ENCODE results near the gene UBE2E2. TPM values are rescaled to one million over a fixed set of nuclear protein-coding genes. Genes with fewer than 3 reads are reported as not detected.
A peak's percentile ranks its signal among the peaks of the same experiment; 100 is the strongest.

UBE2E2 gene
- total and polyA plus RNA-seq, 2 experiments from 2014 or later = 29.0 to 75.4 TPM

DNA sequence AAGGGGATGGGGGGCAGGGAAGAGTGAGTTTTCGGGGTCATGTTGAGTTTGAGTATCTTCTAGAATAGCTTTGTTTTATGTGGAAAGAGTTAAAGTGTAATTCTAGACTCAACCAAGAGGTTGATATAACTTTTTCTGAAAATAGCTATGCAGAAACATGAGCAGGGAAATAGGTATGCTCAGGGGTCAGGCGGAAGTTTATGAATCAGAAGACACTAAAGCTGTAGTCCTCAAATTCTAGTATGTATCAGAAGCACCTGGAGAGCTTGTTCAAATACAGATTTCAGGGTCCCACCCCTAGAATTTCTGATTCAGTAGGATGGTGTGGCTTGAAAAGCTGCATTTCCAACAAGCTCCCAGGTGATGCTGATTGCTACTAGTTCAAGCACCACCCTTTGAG is 37.6 kb upstream of the UBE2E2 start:
- no peaks in the 10 kb centered on the region for H3K9me3 ChIP-seq (ENCODE audit: low read depth)
- TF ChIP-seq EZH2 (IDR thresholded peaks at IDR 0.05; ENCODE audit: insufficient read depth, poor library complexity, severe bottlenecking) = no peak
- TF ChIP-seq EZH2phosphoT487 (IDR thresholded peaks at IDR 0.05; ENCODE audit: insufficient read depth, low read depth) = no peak
- WGBS, 2 experiments (ENCODE audit: low coverage in 1 of 2, low lambda C conversion rate in 2 of 2, missing lambda C conversion rate in 2 of 2) = 66 to 67% methylated on average over 2 of the region's 2 CpGs
- no peak overlapping the region for H3K27ac ChIP-seq
- no peaks in the 10 kb centered on the region for H3K4me1 ChIP-seq (ENCODE audit: insufficient read depth)
- no peaks in the 10 kb centered on the region for H3K9me2 ChIP-seq (ENCODE audit: insufficient read depth)
- H3K79me2 ChIP-seq (ENCODE audit: insufficient read depth) = no peaks in the 10 kb centered on the region
- H2AFZ ChIP-seq = no peak overlapping the region
- H4K20me1 ChIP-seq (ENCODE audit: insufficient read depth) = no peaks in the 10 kb centered on the region
- H3K36me3 ChIP-seq (ENCODE audit: low read depth) = no peaks in the 10 kb centered on the region
- DNase-seq = no peak
- no peak overlapping the region for H3K4me3 ChIP-seq
- H3K27me3 ChIP-seq (replicated peaks; ENCODE audit: insufficient read depth) = 0 out of 2 replicates have a peak, but pooled peaks cover 9% of the 10 kb centered on the region
- no peak overlapping the region for H3K9ac ChIP-seq
- in situ Hi-C loops (cut with MboI) = no loop called here
- H3K4me2 ChIP-seq (ENCODE audit: unreplicated experiment) = no peak overlapping the region
- H3F3A ChIP-seq (ENCODE audit: insufficient read depth) = no peaks in the 10 kb centered on the region

- Histone ChIP-seq H4K20me1 (ENCODE audit: insufficient read depth) (no peaks in the 10 kb centered on the region), H3F3A (ENCODE audit: insufficient read depth) (no peaks in the 10 kb centered on the region), H3K36me3 (ENCODE audit: low read depth) (no peaks in the 10 kb centered on the region), H3K27ac (no peak overlapping the region), H3K9me3 (ENCODE audit: low read depth) (no peaks in the 10 kb centered on the region), H3K4me2 (ENCODE audit: unreplicated experiment) (no peak overlapping the region), H3K4me1 (ENCODE audit: insufficient read depth) (no peaks in the 10 kb centered on the region), H3K79me2 (ENCODE audit: insufficient read depth) (no peaks in the 10 kb centered on the region), H3K4me3 (no peak overlapping the region), H3K9me2 (ENCODE audit: insufficient read depth) (no peaks in the 10 kb centered on the region), H3K9ac (no peak overlapping the region), H2AFZ (no peak overlapping the region), H3K27me3 (replicated peaks; ENCODE audit: insufficient read depth) (0 out of 2 replicates have a peak, but pooled peaks cover 9% of the 10 kb centered on the region)
- no peak for DNase-seq
- in situ Hi-C loops (cut with MboI) = no loop called here
- TF ChIP-seq EZH2phosphoT487 (IDR thresholded peaks at IDR 0.05; ENCODE audit: insufficient read depth, low read depth) (no peak), EZH2 (IDR thresholded peaks at IDR 0.05; ENCODE audit: insufficient read depth, poor library complexity, severe bottlenecking) (no peak)
- 82 to 86% methylated on average over 3 of the region's 3 CpGs for WGBS, 2 experiments (ENCODE audit: low coverage in 1 of 2, low lambda C conversion rate in 2 of 2, missing lambda C conversion rate in 2 of 2)
Observed at GRCh38 chr3:23166276-23166675, 36.9 kb upstream of the UBE2E2 start.

- no peaks in the 10 kb centered on the region for H3K9me3 ChIP-seq (ENCODE audit: low read depth)
- in situ Hi-C loops (cut with MboI) = no loop called here
- 78 to 80% methylated on average over 1 of the region's 1 CpG for WGBS, 2 experiments (ENCODE audit: low coverage in 1 of 2, low lambda C conversion rate in 2 of 2, missing lambda C conversion rate in 2 of 2)
- no peak for TF ChIP-seq EZH2 (IDR thresholded peaks at IDR 0.05; ENCODE audit: insufficient read depth, poor library complexity, severe bottlenecking)
- TF ChIP-seq EZH2phosphoT487 (IDR thresholded peaks at IDR 0.05; ENCODE audit: insufficient read depth, low read depth) = no peak
- no peaks in the 10 kb centered on the region for H3F3A ChIP-seq (ENCODE audit: insufficient read depth)
- no peak overlapping the region for H3K9ac ChIP-seq
- H3K36me3 ChIP-seq (ENCODE audit: low read depth) = no peaks in the 10 kb centered on the region
- no peaks in the 10 kb centered on the region for H3K4me1 ChIP-seq (ENCODE audit: insufficient read depth)
- no peaks in the 10 kb centered on the region for H4K20me1 ChIP-seq (ENCODE audit: insufficient read depth)
- no peak overlapping the region for H3K4me3 ChIP-seq
- no peaks in the 10 kb centered on the region for H3K79me2 ChIP-seq (ENCODE audit: insufficient read depth)
- DNase-seq = no peak
- 0 out of 2 replicates have a peak, but pooled peaks cover 9% of the 10 kb centered on the region for H3K27me3 ChIP-seq (replicated peaks; ENCODE audit: insufficient read depth)
- no peak overlapping the region for H2AFZ ChIP-seq
- no peak overlapping the region for H3K27ac ChIP-seq
- H3K4me2 ChIP-seq (ENCODE audit: unreplicated experiment) = no peak overlapping the region
- H3K9me2 ChIP-seq (ENCODE audit: insufficient read depth) = no peaks in the 10 kb centered on the region
Observed at GRCh38 chr3:23166845-23167244, 36.3 kb upstream of the UBE2E2 start.

GRCh38 chr3:23169551-23169950 is 33.6 kb upstream of the UBE2E2 start:
- no peak overlapping the region for H3K9ac ChIP-seq
- H3K4me3 ChIP-seq = no peak overlapping the region
- no peak overlapping the region for H3K4me2 ChIP-seq (ENCODE audit: unreplicated experiment)
- H3K79me2 ChIP-seq (ENCODE audit: insufficient read depth) = no peaks in the 10 kb centered on the region
- H3K36me3 ChIP-seq (ENCODE audit: low read depth) = no peaks in the 10 kb centered on the region
- no peaks in the 10 kb centered on the region for H4K20me1 ChIP-seq (ENCODE audit: insufficient read depth)
- no peaks in the 10 kb centered on the region for H3K4me1 ChIP-seq (ENCODE audit: insufficient read depth)
- H3K9me3 ChIP-seq (ENCODE audit: low read depth) = no peaks in the 10 kb centered on the region
- DNase-seq = no peak
- no peak overlapping the region for H3K27ac ChIP-seq
- 0 out of 2 replicates have a peak, but pooled peaks cover 25% of the 10 kb centered on the region for H3K27me3 ChIP-seq (replicated peaks; ENCODE audit: insufficient read depth)
- H3F3A ChIP-seq (ENCODE audit: insufficient read depth) = no peaks in the 10 kb centered on the region
- in situ Hi-C loops (cut with MboI) = no loop called here
- H2AFZ ChIP-seq = no peak overlapping the region
- 14 to 18% methylated on average over 5 of the region's 5 CpGs for WGBS, 2 experiments (ENCODE audit: low coverage in 1 of 2, low lambda C conversion rate in 2 of 2, missing lambda C conversion rate in 2 of 2)
- no peaks in the 10 kb centered on the region for H3K9me2 ChIP-seq (ENCODE audit: insufficient read depth)
- TF ChIP-seq EZH2phosphoT487 (IDR thresholded peaks at IDR 0.05; ENCODE audit: insufficient read depth, low read depth) (no peak), EZH2 (IDR thresholded peaks at IDR 0.05; ENCODE audit: insufficient read depth, poor library complexity, severe bottlenecking) (no peak)

GRCh38 chr3:23170291-23170690 is 32.8 kb upstream of the UBE2E2 start:
- Histone ChIP-seq H3K4me2 (ENCODE audit: unreplicated experiment) (no peak overlapping the region), H3K4me1 (ENCODE audit: insufficient read depth) (no peaks in the 10 kb centered on the region), H3K9ac (no peak overlapping the region), H3K27ac (no peak overlapping the region), H2AFZ (no peak overlapping the region), H3K9me2 (ENCODE audit: insufficient read depth) (no peaks in the 10 kb centered on the region), H3K27me3 (replicated peaks; ENCODE audit: insufficient read depth) (peaks cover 26% of the 10 kb centered on the region; the same call in 1 of the 2 replicates), H3K36me3 (ENCODE audit: low read depth) (no peaks in the 10 kb centered on the region), H3K9me3 (ENCODE audit: low read depth) (no peaks in the 10 kb centered on the region), H3F3A (ENCODE audit: insufficient read depth) (no peaks in the 10 kb centered on the region), H3K4me3 (no peak overlapping the region), H4K20me1 (ENCODE audit: insufficient read depth) (no peaks in the 10 kb centered on the region), H3K79me2 (ENCODE audit: insufficient read depth) (no peaks in the 10 kb centered on the region)
- peak; percentile 14 for DNase-seq
- WGBS, 2 experiments (ENCODE audit: low coverage in 1 of 2, low lambda C conversion rate in 2 of 2, missing lambda C conversion rate in 2 of 2) = 47 to 62% methylated on average over 2 of the region's 2 CpGs
- TF ChIP-seq EZH2 (IDR thresholded peaks at IDR 0.05; ENCODE audit: insufficient read depth, poor library complexity, severe bottlenecking) (no peak), EZH2phosphoT487 (IDR thresholded peaks at IDR 0.05; ENCODE audit: insufficient read depth, low read depth) (no peak)
- in situ Hi-C loops (cut with MboI) = no loop called here
